GM10266 (cell line): ENCODE data around the gene IBSP.

ENCODE experiments used
- DNase-seq: peaks from one replicate; pipeline ENCODE4 v3.0.0; 2012; ENCODE audit errors: extremely low spot score
- TF ChIP-seq, protein P1 (sequence below): IDR thresholded peaks from 2 replicates; pipeline ENCODE4 v1.5.1; 2012; ENCODE audit warnings: mild to moderate bottlenecking, low read depth; ENCODE audit not compliant: control insufficient read depth, insufficient read depth; ENCODE audit errors: missing control alignments

Gene IBSP, protein sequence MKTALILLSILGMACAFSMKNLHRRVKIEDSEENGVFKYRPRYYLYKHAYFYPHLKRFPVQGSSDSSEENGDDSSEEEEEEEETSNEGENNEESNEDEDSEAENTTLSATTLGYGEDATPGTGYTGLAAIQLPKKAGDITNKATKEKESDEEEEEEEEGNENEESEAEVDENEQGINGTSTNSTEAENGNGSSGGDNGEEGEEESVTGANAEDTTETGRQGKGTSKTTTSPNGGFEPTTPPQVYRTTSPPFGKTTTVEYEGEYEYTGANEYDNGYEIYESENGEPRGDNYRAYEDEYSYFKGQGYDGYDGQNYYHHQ

DNA sequence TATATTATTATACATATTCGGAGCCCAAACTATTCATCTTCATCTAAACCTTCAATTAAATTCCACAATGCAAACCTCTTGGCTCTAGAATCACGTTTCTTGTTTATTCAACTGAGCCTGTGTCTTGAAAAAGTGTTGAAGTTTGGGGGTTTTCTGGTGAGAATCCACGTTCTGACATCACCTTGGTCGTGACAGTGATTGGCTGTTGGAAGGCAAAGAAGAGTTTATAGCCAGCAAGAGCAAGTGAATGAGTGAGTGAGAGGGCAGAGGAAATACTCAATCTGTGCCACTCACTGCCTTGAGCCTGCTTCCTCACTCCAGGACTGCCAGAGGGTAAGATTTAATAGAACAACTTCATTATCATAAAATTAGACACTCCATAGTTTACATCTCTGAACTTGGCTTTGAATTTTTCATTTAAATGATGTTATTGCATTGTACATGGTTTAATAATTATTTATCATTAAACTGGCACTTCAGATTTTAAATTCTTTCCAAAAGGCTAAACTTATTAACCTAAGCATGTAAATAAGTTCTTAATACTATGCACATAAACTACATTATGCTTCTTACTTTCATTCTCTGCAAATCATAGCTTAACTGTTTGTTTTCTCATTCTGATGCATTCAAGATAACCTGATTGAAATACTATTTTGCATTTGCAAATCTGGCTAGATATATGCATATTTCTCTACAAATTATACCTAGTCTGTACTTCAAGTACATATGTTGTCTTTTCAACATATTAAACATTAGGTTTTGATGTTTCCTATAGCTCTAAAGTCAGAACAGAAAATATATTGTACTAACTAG lies at the start of gene IBSP:
TSS of gene IBSP (plus strand) at position 254 of the 813 bp plus-strand sequence. CDS start 2,808 bp downstream, outside the sequence.
- DNase-seq = no peak
- TF ChIP-seq, protein P1, sequence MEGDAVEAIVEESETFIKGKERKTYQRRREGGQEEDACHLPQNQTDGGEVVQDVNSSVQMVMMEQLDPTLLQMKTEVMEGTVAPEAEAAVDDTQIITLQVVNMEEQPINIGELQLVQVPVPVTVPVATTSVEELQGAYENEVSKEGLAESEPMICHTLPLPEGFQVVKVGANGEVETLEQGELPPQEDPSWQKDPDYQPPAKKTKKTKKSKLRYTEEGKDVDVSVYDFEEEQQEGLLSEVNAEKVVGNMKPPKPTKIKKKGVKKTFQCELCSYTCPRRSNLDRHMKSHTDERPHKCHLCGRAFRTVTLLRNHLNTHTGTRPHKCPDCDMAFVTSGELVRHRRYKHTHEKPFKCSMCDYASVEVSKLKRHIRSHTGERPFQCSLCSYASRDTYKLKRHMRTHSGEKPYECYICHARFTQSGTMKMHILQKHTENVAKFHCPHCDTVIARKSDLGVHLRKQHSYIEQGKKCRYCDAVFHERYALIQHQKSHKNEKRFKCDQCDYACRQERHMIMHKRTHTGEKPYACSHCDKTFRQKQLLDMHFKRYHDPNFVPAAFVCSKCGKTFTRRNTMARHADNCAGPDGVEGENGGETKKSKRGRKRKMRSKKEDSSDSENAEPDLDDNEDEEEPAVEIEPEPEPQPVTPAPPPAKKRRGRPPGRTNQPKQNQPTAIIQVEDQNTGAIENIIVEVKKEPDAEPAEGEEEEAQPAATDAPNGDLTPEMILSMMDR = no peak

DNA sequence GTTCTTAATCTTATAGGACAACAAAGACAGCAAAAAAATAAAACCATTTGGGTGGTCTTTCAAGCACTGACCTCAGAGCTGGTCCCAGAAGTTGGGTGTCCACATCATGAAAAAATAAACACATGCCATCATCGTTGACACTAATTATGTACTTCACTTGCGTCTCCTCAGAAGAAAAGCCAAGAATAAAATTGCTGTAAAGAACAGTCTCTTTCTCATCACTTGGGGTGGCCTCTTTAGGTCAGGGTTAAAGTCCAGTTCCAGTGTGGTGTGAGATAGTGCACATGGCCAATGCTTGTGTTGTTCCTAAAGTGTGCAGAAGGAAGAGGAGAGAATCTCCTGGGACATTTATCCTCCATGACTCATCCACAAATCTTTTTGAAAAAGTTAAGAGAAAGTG lies 49.5 kb upstream of the IBSP start:
- DNase-seq = no peak
- TF ChIP-seq, protein P1 = no peak

DNA sequence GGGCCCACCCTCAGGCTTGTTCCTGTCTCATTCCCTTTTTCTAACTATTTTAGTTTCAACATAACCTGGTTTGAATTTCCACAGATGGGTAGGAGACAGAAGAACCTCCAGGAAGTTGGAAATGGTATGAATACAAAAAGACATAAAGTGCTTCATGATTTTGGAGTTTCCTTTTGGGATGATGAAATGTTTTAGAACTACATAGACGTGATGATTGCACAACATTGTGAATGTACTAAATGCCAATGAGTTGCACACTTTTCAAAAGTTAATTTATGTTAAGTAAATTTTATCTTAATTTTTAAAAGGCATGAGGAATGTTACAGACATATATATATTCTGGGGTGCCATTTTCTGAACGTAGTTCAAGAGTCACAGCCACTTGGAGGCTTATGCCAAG lies 41.1 kb upstream of the IBSP start:
- TF ChIP-seq, protein P1 = no peak
- DNase-seq = no peak

DNA sequence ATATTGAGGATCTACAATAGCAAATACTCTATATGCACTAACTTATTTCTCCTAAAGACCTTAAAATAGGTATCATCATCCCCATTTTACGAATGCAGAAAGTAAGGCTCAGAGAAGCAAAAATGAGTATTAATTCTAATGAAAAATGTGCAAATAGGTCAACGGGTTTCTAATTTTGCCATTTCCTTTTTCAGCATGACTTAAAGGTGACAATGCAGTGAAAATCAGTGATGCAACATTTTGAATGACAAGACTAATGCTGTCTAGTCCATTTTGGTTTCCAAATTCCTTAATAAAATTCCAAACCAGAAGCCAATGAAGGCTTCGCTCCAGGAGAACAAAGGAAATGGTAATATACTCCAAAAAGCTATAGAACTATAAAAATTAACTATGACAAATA lies 37.0 kb upstream of the IBSP start:
- DNase-seq = no peak
- TF ChIP-seq, protein P1 = no peak

DNA sequence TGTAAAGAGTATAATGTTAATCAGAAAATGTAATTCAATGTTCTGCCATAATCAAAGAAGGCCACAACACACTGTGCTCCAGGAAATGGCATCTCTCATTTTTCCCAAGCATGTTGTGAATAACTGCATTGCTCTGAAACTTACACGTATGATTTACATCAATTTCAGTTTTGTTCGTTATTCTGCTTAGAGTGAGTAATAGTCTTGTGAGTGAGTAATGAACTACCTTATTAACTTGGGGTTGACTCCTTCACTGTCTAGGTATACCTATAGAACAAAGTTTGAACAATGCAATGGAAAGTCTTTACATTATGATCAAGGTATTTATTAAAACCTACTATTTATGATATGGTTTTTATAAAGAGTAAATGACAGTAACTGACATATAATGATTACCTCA lies 17.8 kb upstream of the IBSP start:
- no peak for DNase-seq
- TF ChIP-seq, protein P1 = no peak

DNA sequence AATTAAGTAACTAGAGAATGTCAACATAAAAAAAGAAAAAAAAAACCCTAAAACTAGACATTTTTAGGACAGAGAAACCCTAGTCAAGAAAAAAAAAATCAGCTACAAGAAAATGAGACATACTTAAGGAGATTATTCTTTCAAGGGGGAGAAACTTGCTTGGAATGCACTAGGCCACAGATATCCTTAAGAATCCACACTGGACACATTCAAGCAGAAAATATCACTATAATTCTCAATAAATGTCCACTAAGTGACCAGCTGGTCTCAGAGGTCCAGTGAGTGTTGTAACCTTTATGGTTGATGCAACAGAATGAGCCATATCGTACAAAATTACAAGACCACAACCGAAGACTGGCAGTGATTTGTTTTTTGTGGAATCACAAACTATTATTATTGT lies 15.6 kb upstream of the IBSP start:
- TF ChIP-seq, protein P1 = no peak
- DNase-seq = no peak
